Forelimb muscle (tissue), 1 donor: ENCODE results near the gene GSG1L2. TPM values are rescaled to one million over a fixed set of nuclear protein-coding genes. Genes with fewer than 3 reads are reported as not detected.

Source experiments
- DNase-seq: peaks from one replicate; pipeline ENCODE4 v3.0.0-alpha.2; 2013; ENCODE audit warnings: low read depth
- polyA plus RNA-seq: library from polyadenylated mRNA; unstranded; fragments of 120-200 nt; gene quantifications from one replicate; pipeline ENCODE4 v1.2.1, GENCODE V29; 2013; ENCODE audit not compliant: insufficient read length

The GSG1L2 gene
- polyA plus RNA-seq, 1 donor = not detected

DNA sequence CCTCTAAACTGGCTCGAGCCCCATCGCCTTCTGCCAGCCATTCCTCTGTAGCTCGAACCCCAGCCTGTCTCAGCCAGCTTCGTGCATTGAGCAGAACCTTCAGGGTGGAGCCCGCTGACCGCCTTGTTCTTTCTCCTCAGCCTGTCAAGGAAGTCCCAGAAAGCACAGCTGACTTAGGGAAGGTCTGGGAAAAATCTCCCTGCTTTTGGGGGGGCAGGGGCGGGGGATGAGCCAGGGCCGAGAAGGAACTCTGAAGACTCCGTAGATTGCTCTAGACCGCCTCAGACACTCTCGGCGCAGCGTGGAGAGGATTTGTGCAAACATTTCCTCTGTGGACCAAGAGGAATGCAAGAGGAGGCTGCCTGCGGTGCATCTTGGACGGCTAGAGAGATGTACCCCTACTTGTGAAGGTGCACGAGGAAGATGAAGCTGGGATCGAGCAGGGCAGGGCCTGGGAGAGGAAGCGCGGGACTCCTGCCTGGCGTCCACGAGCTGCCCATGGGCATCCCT, 3.8 kb upstream of the GSG1L2 start, which contains the start of gene GLP2R:
Gene GLP2R, plus strand, starts transcription at position 284 of the 510 bp plus-strand sequence. Its CDS starts 140 bp downstream, at position 424.
- no peak for DNase-seq

DNA sequence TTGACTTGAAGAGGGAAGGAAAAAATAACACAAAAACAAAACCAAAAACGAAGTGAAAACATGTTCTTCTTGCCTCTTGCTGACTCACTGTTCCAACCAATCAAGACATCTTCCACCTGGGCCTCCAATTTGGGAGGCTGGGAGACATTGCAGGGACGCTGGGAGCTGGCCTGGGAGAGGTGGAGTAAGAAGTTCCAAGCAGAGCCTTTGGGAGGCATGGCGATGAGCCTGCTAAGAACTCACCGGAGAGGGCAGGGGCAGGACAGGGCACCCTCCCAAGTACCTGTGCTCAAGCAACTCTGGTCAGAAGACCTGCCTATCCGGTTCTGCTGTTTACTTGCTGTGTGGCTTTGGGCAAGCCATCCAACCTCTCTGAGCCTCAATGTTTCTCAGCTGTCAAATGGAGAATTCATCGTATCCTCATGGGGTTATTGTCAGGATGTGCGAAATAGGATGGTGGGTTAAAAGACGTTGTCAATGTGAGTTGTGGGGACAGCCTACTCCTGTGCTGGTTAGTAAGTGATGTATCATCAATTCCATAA, 3.0 kb upstream of the GSG1L2 start:
- DNase-seq = no peak

DNA sequence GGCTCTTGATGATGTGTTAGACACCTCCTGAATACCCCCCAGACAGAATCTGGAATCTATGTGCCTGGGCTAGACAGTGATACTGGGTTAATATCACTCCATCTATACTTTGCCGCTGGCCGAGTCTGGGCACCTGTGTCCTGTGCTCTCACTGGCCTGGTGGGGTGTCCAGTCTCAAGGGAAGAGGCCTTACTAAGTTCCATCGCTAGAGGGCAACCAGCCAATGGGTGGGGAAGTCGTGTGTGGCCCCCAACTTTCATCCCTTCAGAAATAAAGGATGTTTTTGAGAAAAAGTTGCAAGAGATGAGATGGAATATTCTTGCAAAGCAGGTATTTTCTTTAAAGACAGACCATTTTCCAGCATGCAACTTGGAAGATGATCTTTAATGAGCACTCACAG, 2.2 kb upstream of the GSG1L2 start:
- DNase-seq = no peak

DNA sequence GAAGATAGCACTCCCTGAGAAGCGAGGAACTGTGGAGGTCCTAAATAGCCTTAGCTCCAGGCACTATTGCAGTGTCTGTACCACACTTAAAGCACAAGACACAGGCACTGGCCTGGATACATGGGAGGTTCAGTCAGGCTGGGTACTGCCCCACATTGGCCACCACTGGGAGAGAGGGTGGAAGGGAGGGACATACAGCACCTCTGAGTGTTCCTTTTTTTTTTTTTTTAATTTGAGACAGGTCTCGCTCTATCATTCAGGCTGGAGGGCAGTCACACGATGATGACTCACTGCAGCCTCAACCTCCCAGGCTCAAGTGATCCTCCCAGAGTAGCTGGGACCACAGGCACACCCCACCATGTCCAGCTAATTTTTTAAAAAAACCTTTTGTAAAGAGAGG, 1.4 kb downstream of the GSG1L2 start:
- DNase-seq = no peak

DNA sequence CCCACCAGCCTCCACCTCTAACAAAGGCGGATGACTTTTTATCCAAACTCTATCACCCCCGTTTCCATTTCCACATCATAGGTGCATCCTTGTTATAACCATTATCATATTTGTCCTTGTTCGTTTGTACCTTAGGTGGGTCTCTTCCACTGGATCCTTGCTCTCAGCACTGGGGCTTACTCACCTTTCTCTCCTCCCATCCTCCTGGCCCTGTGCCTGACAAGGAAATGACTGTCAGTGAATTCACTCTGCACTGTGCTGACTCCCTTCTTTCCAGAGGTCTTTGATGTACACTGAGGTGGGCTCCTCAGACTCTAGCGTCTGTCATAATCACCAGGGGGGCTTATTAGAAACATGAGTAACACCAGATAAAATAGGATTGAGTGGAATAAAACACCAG, 3.1 kb downstream of the GSG1L2 start:
- DNase-seq = no peak

DNA sequence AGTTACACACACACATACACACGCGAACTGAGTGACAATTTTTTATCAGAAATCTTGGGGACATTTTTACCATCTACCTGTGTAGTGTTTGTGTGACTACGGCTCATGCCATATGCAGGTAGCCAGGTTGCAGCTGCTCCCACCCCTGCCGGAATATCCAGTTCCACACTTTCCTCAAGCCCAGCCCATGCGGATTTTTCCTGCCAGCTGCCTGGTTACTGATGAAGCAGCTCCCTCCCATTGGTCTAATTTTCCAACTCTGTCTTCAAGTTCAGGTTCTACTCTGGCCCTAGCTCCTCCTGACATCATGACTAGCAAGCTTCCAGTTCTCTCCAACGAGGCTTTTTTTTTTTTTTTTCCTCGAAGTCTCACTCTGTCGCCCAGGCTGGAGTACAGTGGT, 4.8 kb downstream of the GSG1L2 start:
- no peak for DNase-seq

DNA sequence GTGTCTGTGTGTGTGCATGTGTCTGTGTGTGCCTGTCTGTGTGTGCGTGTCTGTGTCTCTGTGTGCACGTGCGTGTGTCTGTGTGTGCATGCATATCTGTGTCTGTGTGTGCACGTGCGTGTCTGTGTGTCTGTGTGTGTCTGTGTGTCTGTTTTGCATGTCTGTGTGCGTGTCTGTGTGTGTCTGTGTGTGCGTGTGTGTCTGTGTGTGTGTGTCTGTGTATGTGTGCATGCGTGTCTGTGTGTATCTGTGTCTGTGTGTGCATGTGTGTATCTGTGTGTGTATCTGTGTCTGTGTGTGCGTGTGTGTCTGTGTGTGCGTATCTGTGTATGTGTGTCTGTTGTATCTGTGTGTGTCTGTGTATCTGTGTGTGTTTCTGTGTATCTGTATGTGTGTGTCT, 5.4 kb downstream of the GSG1L2 start:
- DNase-seq = no peak

DNA sequence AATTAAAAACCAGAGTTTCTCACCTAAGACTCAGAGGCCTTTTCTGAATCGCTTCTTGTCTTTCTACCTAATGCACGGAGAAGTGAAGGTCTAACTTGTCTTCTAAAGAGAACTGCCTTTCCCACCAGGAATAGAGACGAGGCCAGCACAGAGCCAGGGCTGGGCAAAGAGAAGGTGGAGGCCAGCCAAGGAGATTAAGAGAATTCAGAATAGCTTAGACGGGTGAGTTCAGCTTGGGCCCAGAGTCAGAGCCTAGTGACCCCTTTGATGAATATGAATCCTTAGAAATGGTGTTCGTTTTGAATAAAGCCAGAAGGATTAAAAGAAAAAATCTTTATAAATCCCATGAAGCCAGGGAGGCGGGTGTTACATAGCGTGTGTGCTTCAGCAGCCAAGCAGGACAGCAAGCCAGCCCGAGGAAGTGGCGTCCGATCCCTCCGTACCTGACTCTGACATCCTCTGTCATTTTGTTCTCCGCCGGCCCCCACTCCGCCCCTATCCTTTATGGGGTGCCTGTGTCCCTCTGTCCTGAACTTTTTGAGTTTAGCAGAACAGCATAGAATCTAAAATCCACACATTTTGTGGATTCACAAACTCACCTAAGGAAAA, 7.4 kb downstream of the GSG1L2 start:
- DNase-seq = no peak

DNA sequence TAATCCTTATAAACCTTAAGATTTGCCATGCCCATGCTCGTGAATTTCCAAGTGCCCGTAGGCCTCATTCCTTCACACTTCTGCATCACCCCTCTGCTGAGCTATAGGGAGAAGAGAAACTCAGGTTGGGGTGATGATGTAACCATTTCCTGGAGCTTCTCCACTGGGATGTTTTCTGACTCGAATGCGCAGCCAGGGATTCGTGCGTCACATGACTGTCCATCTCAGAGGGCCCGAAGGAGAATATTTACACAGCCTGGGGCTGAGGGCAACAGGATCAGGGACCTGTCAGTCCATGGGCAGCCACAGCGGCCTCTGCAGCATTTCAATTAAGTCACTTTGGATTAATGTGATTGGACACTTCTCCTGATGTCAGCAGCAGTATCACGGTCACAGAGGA, 8.7 kb downstream of the GSG1L2 start:
- no peak for DNase-seq

DNA sequence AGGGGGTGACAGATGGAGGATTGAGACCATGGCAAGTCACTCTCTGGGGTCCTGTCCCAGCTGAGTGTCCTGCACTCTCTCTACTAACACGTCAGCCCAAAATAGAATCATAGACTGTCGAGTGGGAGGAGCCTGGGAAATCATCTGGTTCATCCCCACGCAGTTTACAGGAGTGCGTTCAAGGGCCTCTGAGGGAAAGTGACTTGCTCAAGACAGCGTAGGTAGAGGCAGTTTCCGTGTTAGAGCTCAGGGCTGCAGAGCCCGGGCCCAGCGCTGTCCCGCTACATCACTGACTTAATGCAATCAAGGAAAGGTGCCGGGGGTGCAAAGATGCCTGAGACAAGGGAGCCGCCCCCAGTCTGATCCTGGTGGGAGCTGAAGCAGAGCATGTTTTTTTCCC, 10.3 kb downstream of the GSG1L2 start:
- no peak for DNase-seq

DNA sequence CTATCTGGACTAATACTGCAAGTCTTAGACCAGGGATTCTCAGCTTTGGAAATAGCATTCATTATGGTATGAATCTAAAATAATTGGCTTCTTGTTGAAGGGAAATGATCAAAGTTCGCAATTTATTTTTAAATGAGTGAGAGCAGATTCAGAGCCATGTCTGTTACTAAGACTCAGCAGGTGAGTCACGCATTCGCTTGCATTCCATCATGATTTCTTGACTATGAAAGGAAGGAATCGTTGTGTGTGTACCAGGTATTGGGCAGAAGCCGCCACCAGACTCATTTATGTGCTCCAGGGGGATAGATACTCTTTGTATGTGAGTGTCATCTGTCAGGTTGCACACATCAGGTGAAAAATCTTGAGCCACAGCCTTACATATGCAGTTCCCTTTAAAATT, 10.8 kb downstream of the GSG1L2 start:
- DNase-seq = no peak

DNA sequence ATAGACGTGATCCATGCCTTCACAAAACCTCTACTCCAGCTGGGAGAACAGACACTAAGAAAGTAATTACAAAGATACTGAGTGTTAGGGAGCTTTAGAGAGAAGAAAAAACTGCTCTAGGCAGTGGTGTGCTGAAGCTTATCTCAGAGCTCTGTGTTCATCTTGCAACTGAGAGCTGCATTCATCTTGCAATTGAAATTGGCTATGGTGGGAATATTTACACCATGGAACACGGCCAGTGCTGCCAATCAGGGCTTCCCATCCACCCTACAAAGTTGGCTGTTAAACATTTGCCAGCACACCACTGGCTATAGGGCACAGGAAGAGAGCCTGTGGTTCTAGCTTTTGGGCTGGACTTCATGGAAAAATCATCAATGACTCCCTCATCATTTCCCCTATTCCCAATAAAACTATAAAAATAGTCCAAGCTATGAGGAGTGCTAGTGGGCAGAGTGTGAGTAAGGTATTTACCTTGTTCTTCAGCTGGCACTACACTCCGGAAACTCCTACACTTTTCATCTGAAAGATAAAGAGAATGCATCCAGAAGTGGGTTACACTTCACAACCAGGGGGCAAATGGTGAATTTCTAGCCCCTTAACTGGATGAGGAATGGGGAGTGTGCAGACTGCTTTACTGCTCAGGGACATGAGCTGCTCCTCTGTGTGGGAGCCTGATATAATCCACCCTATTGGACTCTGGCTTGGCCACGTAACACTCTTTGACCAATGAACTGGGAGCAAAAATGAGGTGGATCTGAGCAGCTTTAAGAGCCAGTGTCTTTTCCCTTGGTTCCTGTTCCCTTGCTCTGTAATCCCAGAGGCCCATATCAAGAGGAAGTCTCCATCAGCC, 11.6 kb downstream of the GSG1L2 start:
- no peak for DNase-seq

DNA sequence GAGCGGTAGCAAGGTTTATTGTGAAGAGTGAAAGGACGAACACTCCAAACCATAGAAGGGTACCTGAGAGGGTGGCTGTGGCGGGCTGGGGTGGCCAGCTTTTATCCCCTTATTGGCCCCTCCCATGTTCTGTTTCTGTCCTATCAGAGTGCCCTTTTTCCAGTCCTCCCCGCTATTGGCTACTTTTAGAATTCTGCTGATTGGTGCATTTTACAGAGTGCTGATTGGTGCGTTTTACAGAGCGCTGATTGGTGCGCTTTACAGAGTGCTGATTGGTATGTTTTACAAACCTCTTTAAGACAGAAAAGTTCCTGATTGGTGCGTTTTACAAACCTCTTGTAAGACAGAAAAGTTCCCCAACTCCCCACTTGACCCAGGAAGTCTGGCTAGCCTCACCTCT, 12.5 kb downstream of the GSG1L2 start:
- DNase-seq = no peak

DNA sequence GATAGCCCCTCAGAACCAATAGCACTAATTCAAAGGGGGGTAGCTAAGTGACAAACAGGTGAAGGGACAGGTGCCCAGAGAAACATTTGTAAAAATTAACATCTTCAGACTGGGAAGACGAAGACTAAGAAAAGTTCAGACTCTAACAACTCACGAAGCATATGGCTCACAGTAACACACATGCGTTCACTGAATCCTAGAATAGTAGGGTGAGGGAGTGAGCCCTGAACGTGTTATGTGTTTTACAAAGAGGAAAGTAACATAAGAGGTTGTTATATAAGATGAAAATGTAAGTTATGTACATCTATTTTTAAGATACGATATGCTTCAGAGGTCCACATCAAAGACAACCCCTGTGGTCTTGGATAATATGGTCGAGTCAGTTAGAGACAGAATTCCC, 15.2 kb downstream of the GSG1L2 start:
- DNase-seq = no peak

DNA sequence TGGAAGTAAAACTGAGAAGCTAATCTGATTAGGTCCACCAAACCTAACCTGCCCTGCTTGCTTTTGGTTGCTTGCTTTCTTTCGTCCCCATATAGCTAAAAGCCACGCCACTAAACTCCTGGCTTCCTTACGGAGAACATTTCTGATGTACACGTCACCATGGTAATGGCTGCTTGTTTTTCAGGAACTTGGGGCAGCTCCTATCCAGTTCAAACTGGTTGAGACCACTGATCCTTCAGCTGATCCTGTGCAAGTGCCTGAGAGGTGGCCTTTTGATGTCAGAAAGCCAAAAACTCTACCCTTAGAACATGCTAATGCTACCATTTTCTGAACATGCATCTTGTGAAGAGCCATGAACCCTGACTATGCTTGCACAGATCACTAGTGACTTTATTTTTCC, 16.1 kb downstream of the GSG1L2 start:
- no peak for DNase-seq

DNA sequence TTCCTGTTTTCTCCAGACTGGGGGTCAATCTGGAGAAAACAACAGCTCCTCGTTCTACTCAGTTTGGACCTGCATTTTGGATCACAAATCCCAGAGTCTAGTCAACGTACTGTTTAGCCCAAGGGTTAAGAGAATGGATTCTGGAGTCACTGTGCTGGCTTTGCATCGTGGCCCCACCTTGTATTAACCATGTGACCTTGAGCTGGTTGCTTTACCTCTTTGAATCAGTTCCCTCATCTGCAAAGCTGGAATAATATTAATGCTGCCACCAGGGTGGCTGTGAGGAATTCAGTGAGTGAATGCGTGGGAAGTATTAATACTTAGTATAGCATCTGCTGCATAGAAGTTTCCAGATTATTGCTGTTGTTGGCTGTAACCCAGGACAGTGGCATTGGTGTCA, 19.2 kb downstream of the GSG1L2 start:
- no peak for DNase-seq

DNA sequence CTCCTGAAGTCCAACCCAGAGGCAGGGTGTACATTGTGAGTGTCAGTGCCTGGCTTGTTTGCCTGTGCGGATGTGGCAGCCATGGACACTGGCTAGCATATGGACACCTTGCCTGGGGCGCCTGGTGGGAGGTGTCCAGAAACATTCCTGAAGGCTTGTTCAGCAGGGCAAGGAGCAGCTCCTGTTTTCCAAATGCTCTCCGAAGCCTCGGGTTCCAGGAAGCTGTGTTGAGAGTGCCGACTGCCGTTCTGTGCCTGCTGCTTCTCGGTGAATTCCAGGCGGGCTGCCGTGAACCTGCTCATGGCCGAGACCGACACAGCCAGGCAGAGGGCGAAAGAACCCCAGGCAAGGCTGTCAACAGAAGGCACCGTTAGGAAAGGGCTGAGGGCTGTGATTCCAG, 19.6 kb downstream of the GSG1L2 start:
- DNase-seq = no peak

DNA sequence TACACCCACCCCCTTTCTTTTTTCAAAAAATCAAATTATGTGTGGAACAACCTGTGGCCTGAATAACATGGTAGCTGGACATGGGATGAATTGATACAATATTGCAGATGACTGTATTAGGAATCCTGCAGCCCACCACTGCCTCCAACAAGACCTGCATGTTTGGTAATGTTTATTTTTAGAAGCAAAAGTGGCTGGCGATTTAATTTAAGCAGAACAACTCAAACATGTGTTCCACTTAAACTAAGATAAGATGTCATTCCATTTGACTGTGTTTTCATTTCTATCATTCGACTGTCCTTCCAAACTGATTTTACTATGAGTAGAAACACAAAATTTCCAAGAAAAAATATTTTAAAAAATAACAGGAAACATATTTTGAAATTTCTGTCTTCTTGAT, 20.4 kb downstream of the GSG1L2 start:
- no peak for DNase-seq

DNA sequence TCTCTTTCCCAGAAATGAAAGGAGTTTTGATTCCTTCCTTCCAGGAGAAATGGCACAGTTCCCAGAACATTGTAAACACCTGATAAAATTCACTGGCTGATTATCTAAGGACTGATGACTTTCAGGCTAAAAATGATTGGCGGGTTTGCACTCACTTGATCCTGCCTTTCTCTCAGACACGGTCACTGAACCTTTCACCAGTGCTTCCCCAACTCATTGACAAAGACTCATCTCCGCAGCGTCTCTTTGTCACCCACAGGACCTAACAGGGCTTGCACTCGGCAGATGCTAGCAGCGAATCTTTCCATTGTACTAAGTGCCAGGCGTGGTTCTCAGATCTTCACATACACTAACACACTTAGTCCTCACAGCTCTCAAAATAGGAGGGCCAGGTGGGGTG, 23.2 kb downstream of the GSG1L2 start:
- DNase-seq = no peak

DNA sequence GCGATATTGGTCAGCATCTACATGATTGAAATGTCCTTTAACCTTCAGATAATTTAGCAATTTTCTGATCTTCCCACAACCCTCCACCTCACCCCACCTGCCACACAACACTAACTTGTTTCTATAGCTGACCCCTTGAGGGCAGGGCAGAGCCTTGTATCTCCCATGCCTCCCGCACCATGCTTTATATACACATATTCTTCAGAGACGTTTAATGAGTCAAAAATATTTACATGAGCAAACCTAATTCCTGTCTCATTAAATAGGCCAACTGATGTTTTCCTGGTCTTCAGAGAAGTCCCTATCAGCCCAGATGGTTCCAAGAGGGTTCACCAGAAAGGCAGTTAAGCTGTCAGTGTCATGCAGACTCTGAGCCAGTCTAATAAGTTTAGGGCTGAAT, 23.9 kb downstream of the GSG1L2 start:
- no peak for DNase-seq

DNA sequence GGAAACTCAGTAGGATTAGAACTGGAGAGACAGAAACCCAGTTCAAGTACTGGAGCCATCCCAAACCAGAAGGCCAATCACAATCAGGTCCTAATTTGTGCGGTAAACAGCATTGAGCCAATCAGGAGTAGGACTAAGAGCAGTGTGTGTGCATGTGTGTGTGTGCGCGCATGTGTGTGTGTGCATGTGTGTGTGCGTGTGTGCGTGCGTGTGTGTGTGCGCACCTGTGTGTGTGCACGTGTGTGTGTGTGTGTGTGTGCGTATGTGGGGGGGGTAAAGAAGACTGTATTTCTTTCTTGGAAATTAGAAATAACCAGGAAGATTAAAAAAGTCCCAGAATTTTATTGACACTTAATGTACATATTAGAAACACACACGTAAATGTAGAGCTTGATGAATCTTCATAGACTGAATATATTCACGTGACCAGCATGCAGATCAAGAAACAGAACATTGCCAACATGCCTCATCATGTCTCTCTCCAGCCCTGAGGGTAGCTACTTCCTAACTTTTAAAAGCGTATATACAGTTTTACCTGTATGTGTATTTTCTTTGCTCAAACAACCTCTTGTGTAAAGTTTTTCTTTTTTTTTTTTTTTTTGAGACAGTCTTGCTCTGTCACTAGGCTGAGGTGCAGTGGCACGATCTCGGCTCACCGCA, 29.6 kb downstream of the GSG1L2 start:
- DNase-seq = no peak
